OCI-LY1 (cell line): ENCODE measurements around the gene SPATA13.

Experiments used
- H2AFZ ChIP-seq: fragments of 200-600 bp; sonication (generic), shearing (Covaris generic); 2 replicates; pipeline ENCODE4 v1.6.0; 2014; ENCODE audit warnings: antibody characterized with exemption, mild to moderate bottlenecking, low read length
- H3F3A ChIP-seq: fragments of 200-600 bp; sonication (generic), shearing (Covaris generic); 2 replicates; pipeline ENCODE4 v1.6.0; 2014; ENCODE audit warnings: mild to moderate bottlenecking, antibody characterized with exemption, low read length, moderate library complexity; ENCODE audit not compliant: insufficient read depth
- H3K27ac ChIP-seq: fragments of 200-600 bp; sonication (generic); 2 replicates; pipeline ENCODE4 v1.5.1; 2014; ENCODE audit warnings: low read length, mixed run types, mild to moderate bottlenecking, low read depth; ENCODE audit not compliant: poor library complexity, severe bottlenecking
- H3K27me3 ChIP-seq: fragments of 200-600 bp; sonication (generic); 2 replicates; pipeline ENCODE4 v1.6.0; 2014; ENCODE audit warnings: antibody characterized with exemption, mild to moderate bottlenecking, low read length, moderate library complexity; ENCODE audit not compliant: insufficient read depth
- H3K36me3 ChIP-seq: fragments of 200-600 bp; sonication (generic); 2 replicates; pipeline ENCODE4 v1.6.1; 2014; ENCODE audit warnings: mild to moderate bottlenecking, antibody characterized with exemption, low read length, moderate library complexity, mixed read lengths; ENCODE audit not compliant: insufficient read depth
- H3K4me1 ChIP-seq: fragments of 200-600 bp; sonication (generic); 2 replicates; pipeline ENCODE4 v1.5.1; 2014; ENCODE audit warnings: mild to moderate bottlenecking, low read length, moderate library complexity; ENCODE audit not compliant: insufficient read depth, severe bottlenecking
- H3K4me2 ChIP-seq: fragments of 200-600 bp; sonication (generic), shearing (Covaris generic); 2 replicates; pipeline ENCODE4 v1.6.1; 2014; ENCODE audit warnings: low read length
- H3K4me3 ChIP-seq: fragments of 200-600 bp; sonication (generic); 2 replicates; pipeline ENCODE4 v1.5.1; 2014; ENCODE audit warnings: low read length, low read depth, mild to moderate bottlenecking, mixed read lengths; ENCODE audit not compliant: poor library complexity, severe bottlenecking
- H3K79me2 ChIP-seq: fragments of 200-600 bp; shearing (Covaris generic); 2 replicates; pipeline ENCODE4 v1.6.1; 2016; ENCODE audit warnings: mixed run types, low read length, mixed read lengths; ENCODE audit not compliant: insufficient read depth
- H3K9ac ChIP-seq: fragments of 200-600 bp; sonication (generic), shearing (Covaris generic); 2 replicates; pipeline ENCODE4 v1.6.1; 2014; ENCODE audit warnings: mild to moderate bottlenecking, low read length, mixed read lengths
- H3K9me2 ChIP-seq: fragments of 200-600 bp; sonication (generic), shearing (Covaris generic); 2 replicates; pipeline ENCODE4 v1.6.1; 2014; ENCODE audit warnings: low read depth, mild to moderate bottlenecking, low read length, mixed read lengths
- H3K9me3 ChIP-seq: fragments of 200-600 bp; shearing (Covaris generic); 2 replicates; pipeline ENCODE4 v1.6.1; 2014; ENCODE audit warnings: low read length, mixed read lengths
- H4K20me1 ChIP-seq: fragments of 200-600 bp; sonication (generic), shearing (Covaris generic); 2 replicates; pipeline ENCODE4 v1.6.0; 2016; ENCODE audit warnings: mild to moderate bottlenecking, low read length; ENCODE audit not compliant: insufficient read depth
- CTCF ChIP-seq: fragments of 200-600 bp; sonication (generic), shearing (Covaris generic); IDR thresholded peaks from 2 replicates; pipeline ENCODE4 v1.5.1; 2017; ENCODE audit warnings: mild to moderate bottlenecking, antibody characterized with exemption, low read length, moderate library complexity, mixed read lengths
- EZH2 ChIP-seq: fragments of 200-600 bp; sonication (generic), shearing (Covaris generic); IDR thresholded peaks from 2 replicates; pipeline ENCODE4 v1.8.0; 2017; ENCODE audit warnings: borderline replicate concordance, mixed run types, mild to moderate bottlenecking, antibody characterized with exemption, low read length, moderate library complexity, mixed read lengths

SPATA13 gene

GRCh38 chr13:24233351-24233901 is 72.9 kb downstream of the SPATA13 start:
- H3K4me3 ChIP-seq: no peak overlapping the region
- no peak overlapping the region for H3K4me2 ChIP-seq
- H2AFZ ChIP-seq: no peak overlapping the region
- no peaks in the 10 kb centered on the region for H3K79me2 ChIP-seq
- H3K27me3 ChIP-seq: no peaks in the 10 kb centered on the region
- H3K9me2 ChIP-seq: no peaks in the 10 kb centered on the region
- no peaks in the 10 kb centered on the region for H4K20me1 ChIP-seq
- no peaks in the 10 kb centered on the region for H3K36me3 ChIP-seq
- H3F3A ChIP-seq: no peaks in the 10 kb centered on the region
- no peaks in the 10 kb centered on the region for H3K4me1 ChIP-seq
- no peak overlapping the region for H3K9ac ChIP-seq
- no peak overlapping the region for H3K27ac ChIP-seq
- TF ChIP-seq CTCF: no peak
- no peak for TF ChIP-seq EZH2
- H3K9me3 ChIP-seq: no peaks in the 10 kb centered on the region

- Histone ChIP-seq H3K79me2 (no peaks in the 10 kb centered on the region), H3K4me1 (no peaks in the 10 kb centered on the region), H3K36me3 (no peaks in the 10 kb centered on the region), H3F3A (no peaks in the 10 kb centered on the region), H4K20me1 (no peaks in the 10 kb centered on the region), H3K9ac (no peak overlapping the region), H3K27ac (no peak overlapping the region), H3K9me3 (no peaks in the 10 kb centered on the region), H3K9me2 (no peaks in the 10 kb centered on the region), H3K4me2 (no peak overlapping the region), H2AFZ (no peak overlapping the region), H3K27me3 (no peaks in the 10 kb centered on the region), H3K4me3 (no peak overlapping the region)
- no peak for TF ChIP-seq CTCF
- no peak for TF ChIP-seq EZH2
These were observed 73.8 kb downstream of the SPATA13 start for GRCh38 chr13:24234200-24234915.

- no peak overlapping the region for H2AFZ ChIP-seq
- H3K79me2 ChIP-seq: no peaks in the 10 kb centered on the region
- no peaks in the 10 kb centered on the region for H3K4me1 ChIP-seq
- no peaks in the 10 kb centered on the region for H3K36me3 ChIP-seq
- H3K27me3 ChIP-seq: no peaks in the 10 kb centered on the region
- no peaks in the 10 kb centered on the region for H4K20me1 ChIP-seq
- no peaks in the 10 kb centered on the region for H3K9me3 ChIP-seq
- H3K9ac ChIP-seq: no peak overlapping the region
- no peaks in the 10 kb centered on the region for H3K9me2 ChIP-seq
- H3K4me2 ChIP-seq: no peak overlapping the region
- no peak for TF ChIP-seq CTCF
- H3F3A ChIP-seq: no peaks in the 10 kb centered on the region
- H3K4me3 ChIP-seq: no peak overlapping the region
- H3K27ac ChIP-seq: no peak overlapping the region
These were observed 76.8 kb downstream of the SPATA13 start for GRCh38 chr13:24237356-24237755.
